DND-41 (cell line): ENCODE results near the gene C1orf174.

Experiments
- EZH2 ChIP-seq: IDR thresholded peaks from 3 replicates; pipeline ENCODE4 v1.6.1; 2012; ENCODE audit warnings: borderline replicate concordance, low read depth, mild to moderate bottlenecking, moderate library complexity, low read length, inconsistent platforms; ENCODE audit not compliant: severe bottlenecking
- TF ChIP-seq, protein P1 (sequence below): IDR thresholded peaks from 2 replicates; pipeline ENCODE4 v1.5.1; 2012; ENCODE audit warnings: borderline replicate concordance, low read length, moderate library complexity, mild to moderate bottlenecking; ENCODE audit not compliant: poor library complexity, severe bottlenecking; ENCODE audit errors: extremely low read depth

DNA sequence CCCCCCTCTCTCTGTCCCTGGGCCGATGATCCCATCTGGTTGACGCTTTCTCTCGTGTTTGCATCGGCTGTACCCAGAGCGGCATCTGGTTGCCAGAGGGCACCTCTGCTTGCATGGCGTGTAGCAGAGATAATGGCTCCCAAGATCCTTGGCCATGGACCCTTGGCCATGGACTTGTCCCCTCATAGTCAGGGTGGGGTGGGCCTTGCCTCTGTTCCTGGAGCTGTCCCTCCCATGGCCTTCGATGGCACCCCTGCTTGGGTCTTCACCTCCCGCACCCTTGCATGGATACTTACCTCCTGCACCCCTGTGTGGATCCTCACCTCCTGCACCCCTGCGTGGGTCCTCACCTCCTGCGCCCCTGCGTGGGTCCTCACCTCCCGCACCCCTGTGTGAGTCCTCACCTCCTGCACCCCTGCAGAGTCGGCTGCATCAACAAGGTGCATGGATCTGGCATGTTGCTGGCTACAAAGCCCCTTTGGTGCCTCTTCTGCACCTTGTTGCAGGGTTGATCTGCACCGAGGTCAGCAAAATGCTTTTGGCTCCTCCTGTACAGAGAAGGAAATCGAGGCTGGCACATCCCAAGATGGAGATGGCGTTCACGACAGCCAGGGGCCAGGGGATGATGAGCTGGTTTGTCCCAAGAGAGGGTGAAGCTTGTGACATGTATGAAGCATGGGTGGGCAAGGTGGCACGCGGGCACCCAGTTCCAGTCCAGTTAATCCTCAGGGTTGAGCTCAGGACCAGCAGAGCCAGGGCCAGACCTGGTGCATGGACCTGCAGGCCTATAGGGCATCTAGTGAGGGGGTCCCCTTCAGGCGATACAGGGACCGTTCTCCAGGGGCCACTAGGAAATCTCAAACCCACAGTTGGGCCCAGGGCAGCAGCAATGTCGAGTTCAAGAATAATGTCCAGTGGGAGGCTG, 46.1 kb upstream of the C1orf174 start:
- no peak for TF ChIP-seq EZH2
- TF ChIP-seq, protein P1, sequence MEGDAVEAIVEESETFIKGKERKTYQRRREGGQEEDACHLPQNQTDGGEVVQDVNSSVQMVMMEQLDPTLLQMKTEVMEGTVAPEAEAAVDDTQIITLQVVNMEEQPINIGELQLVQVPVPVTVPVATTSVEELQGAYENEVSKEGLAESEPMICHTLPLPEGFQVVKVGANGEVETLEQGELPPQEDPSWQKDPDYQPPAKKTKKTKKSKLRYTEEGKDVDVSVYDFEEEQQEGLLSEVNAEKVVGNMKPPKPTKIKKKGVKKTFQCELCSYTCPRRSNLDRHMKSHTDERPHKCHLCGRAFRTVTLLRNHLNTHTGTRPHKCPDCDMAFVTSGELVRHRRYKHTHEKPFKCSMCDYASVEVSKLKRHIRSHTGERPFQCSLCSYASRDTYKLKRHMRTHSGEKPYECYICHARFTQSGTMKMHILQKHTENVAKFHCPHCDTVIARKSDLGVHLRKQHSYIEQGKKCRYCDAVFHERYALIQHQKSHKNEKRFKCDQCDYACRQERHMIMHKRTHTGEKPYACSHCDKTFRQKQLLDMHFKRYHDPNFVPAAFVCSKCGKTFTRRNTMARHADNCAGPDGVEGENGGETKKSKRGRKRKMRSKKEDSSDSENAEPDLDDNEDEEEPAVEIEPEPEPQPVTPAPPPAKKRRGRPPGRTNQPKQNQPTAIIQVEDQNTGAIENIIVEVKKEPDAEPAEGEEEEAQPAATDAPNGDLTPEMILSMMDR: no peak
